ENCODE measurements around the gene OSM. TPM values are rescaled to one million over a fixed set of nuclear protein-coding genes. Genes with fewer than 3 reads are reported as not detected.

Gene OSM
- 1 to 10 TPM; 1.3 to 2.5 (median 1.3) TPM for total RNA-seq

GRCh38 chr22:30266445-30267381 is at the start of gene OSM:
TSS of gene OSM (minus strand) at chr22:30266851. CDS start at chr22:30266799, 52 bp downstream.
- H3K27me3 ChIP-seq: no peaks in the 10 kb centered on the region
- no peak for TF ChIP-seq POLR2A (IDR thresholded peaks at IDR 0.05)
- TF ChIP-seq CTCF (IDR thresholded peaks at IDR 0.05): no peak
- TF ChIP-seq POLR2AphosphoS5 (IDR thresholded peaks at IDR 0.05): no peak
- H3K9me3 ChIP-seq: no peaks in the 10 kb centered on the region
- no peak for DNase-seq (ENCODE audit: low spot score in 2 of 2)
- H3K4me3 ChIP-seq: peak within 1 kb of the TSS; percentile 33 to 48 (median 35)
- intact Hi-C loops (cut with DNase I; ENCODE audit: low total_unique reads): no loop called here
- H3K4me1 ChIP-seq: no peaks in the 10 kb centered on the region
- peak within 1 kb of the TSS in 1 of 2 donors; percentile 69 for H3K27ac ChIP-seq
- H3K36me3 ChIP-seq: no peaks in the 10 kb centered on the region

- TF ChIP-seq CTCF (IDR thresholded peaks at IDR 0.05): no peak
- TF ChIP-seq POLR2AphosphoS5 (IDR thresholded peaks at IDR 0.05): no peak
- no peak for TF ChIP-seq POLR2A (IDR thresholded peaks at IDR 0.05)
- Histone ChIP-seq H3K9me3 (no peaks in the 10 kb centered on the region), H3K27me3 (no peaks in the 10 kb centered on the region), H3K36me3 (no peaks in the 10 kb centered on the region), H3K27ac (peak overlapping the region in 1 of 2 donors; percentile 59), H3K4me1 (peaks cover 13 to 15% of the 10 kb centered on the region in 2 donors), H3K4me3 (no peak overlapping the region)
- DNase-seq (ENCODE audit: low spot score in 2 of 2): no peak
- intact Hi-C loops (cut with DNase I; ENCODE audit: low total_unique reads): no loop called here
Measured at GRCh38 chr22:30315962-30316576, 49.4 kb upstream of the OSM start.

GRCh38 chr22:30314915-30315314 is 48.3 kb upstream of the OSM start:
- H3K9me3 ChIP-seq: no peaks in the 10 kb centered on the region
- peaks cover 21 to 27% of the 10 kb centered on the region in 2 donors for H3K4me1 ChIP-seq
- no peaks in the 10 kb centered on the region for H3K36me3 ChIP-seq
- no peak overlapping the region for H3K4me3 ChIP-seq
- no peaks in the 10 kb centered on the region for H3K27me3 ChIP-seq
- no peak for TF ChIP-seq CTCF (IDR thresholded peaks at IDR 0.05)
- no peak for TF ChIP-seq POLR2A (IDR thresholded peaks at IDR 0.05)
- TF ChIP-seq POLR2AphosphoS5 (IDR thresholded peaks at IDR 0.05): no peak
- peak overlapping the region; percentile 59 to 68 for H3K27ac ChIP-seq
- no peak for DNase-seq (ENCODE audit: low spot score in 2 of 2)
- intact Hi-C loops (cut with DNase I; ENCODE audit: low total_unique reads): no loop called here

- Histone ChIP-seq H3K27ac (peak overlapping the region; percentile 62 to 68), H3K9me3 (no peaks in the 10 kb centered on the region), H3K4me3 (no peak overlapping the region), H3K27me3 (no peaks in the 10 kb centered on the region), H3K36me3 (no peaks in the 10 kb centered on the region), H3K4me1 (peaks cover 21 to 35% of the 10 kb centered on the region in 2 donors)
- intact Hi-C loops (cut with DNase I; ENCODE audit: low total_unique reads): no loop called here
- no peak for DNase-seq (ENCODE audit: low spot score in 2 of 2)
- no peak for TF ChIP-seq POLR2AphosphoS5 (IDR thresholded peaks at IDR 0.05)
- TF ChIP-seq POLR2A (IDR thresholded peaks at IDR 0.05): no peak
- TF ChIP-seq CTCF (IDR thresholded peaks at IDR 0.05): no peak
Measured at GRCh38 chr22:30313527-30314363, 47.1 kb upstream of the OSM start.
